ENCODE data around the gene PSMD8. TPM values are rescaled to one million over a fixed set of nuclear protein-coding genes. Genes with fewer than 3 reads are reported as not detected.
A peak's percentile ranks its signal among the peaks of the same experiment; 100 is the strongest.

PSMD8 gene
- total RNA-seq, 1 donor from 2014 or later = 197 TPM

DNA sequence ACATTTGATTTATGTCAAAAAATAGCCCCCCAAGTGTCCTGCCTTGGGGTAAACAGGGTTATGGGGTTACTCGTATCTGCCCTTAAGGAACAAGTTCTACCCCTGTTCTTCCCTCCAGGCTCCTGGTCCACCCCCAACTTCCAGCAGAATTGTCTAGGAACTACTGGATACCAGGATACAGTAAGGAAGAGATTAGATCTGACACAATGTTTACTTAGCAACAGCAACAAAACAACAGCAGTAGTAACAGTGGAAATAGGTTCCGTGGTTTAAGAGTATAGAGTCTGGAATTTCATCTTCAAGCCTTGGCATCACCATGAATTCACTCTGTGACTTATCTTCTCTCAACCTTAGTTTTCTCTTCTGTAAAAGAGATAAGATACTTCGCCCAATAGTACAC lies 26.8 kb downstream of the PSMD8 start:
- no peak overlapping the region for H3K4me3 Mint-ChIP-seq (ENCODE audit: unreplicated experiment)
- H3K36me3 Mint-ChIP-seq (ENCODE audit: low read depth) = peaks cover 8% of the 10 kb centered on the region
- H3K4me1 Mint-ChIP-seq (ENCODE audit: low read depth) = peaks cover 6% of the 10 kb centered on the region
- no peak for DNase-seq (ENCODE audit: low spot score)
- H3K27ac Mint-ChIP-seq (ENCODE audit: unreplicated experiment) = no peak overlapping the region
- H3K9me3 Mint-ChIP-seq (ENCODE audit: low read depth) = no peaks in the 10 kb centered on the region
- peaks cover 3% of the 10 kb centered on the region for H3K27me3 Mint-ChIP-seq (ENCODE audit: low read depth)
- TF ChIP-seq, protein P1, sequence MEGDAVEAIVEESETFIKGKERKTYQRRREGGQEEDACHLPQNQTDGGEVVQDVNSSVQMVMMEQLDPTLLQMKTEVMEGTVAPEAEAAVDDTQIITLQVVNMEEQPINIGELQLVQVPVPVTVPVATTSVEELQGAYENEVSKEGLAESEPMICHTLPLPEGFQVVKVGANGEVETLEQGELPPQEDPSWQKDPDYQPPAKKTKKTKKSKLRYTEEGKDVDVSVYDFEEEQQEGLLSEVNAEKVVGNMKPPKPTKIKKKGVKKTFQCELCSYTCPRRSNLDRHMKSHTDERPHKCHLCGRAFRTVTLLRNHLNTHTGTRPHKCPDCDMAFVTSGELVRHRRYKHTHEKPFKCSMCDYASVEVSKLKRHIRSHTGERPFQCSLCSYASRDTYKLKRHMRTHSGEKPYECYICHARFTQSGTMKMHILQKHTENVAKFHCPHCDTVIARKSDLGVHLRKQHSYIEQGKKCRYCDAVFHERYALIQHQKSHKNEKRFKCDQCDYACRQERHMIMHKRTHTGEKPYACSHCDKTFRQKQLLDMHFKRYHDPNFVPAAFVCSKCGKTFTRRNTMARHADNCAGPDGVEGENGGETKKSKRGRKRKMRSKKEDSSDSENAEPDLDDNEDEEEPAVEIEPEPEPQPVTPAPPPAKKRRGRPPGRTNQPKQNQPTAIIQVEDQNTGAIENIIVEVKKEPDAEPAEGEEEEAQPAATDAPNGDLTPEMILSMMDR (IDR thresholded peaks at IDR 0.05) = no peak

DNA sequence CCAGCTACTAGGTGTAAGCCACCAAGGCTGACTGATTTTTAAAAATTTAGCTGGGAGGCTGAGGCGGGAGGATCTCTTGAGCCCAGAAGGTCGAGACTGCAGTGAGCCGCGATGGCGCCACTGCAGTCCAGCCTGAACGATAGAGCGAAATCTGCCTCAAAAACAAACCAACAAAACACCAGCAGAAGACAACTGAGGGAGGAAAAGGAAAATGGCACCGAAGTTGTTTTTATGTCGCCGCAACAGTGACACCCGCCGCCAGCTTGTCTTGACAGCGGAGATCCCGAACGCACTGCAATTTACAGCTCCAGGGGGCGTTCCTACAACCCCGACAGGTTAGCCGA lies 28.2 kb downstream of the PSMD8 start:
- Mint-ChIP-seq H3K4me1 (ENCODE audit: low read depth) (peaks cover 6% of the 10 kb centered on the region), H3K36me3 (ENCODE audit: low read depth) (peaks cover 4% of the 10 kb centered on the region), H3K4me3 (ENCODE audit: unreplicated experiment) (peak overlapping the region; percentile 90), H3K27me3 (ENCODE audit: low read depth) (peaks cover 3% of the 10 kb centered on the region), H3K27ac (ENCODE audit: unreplicated experiment) (no peak overlapping the region), H3K9me3 (ENCODE audit: low read depth) (no peaks in the 10 kb centered on the region)
- TF ChIP-seq, protein P1 (IDR thresholded peaks at IDR 0.05) = no peak
- no peak for DNase-seq (ENCODE audit: low spot score)

DNA sequence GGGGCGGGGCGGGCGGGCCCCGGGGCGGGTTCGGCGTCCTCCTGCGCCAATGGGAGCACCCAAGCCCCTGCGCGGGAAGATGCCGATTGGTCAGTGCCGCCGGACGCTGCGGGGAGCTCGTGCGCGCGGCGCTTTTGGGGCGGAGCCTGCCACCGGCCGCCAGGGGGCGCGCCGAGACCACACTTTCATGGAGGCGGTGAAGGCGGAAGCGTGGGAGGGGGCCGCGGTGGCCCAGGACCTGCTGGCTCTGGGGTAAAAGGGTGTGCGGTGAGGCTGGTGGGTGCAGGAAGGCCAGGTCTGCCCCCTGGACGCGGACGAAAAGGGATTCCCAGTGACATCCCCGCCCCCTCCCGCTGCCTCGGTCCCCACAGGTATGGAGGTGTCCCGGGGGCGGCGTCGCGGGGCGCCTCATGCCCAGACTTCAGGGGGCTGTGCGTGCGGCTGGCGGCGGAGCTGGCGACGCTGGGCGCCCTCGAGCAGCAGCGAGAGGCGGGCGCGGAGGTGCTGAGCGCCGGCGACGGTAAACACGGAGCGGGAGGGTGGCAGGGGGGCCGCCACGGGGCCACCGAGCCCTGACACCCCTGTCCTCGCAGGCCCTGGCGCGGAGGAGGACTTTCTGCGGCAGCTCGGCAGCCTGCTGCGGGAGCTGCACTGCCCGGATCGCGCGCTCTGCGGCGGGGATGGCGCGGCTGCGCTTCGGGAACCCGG lies 28.8 kb downstream of the PSMD8 start, which contains the start of gene FAM98C:
Gene FAM98C (plus strand): TSS at position 127 of the 708 bp plus-strand sequence. CDS start 61 bp downstream, at position 188.
- peaks cover 4% of the 10 kb centered on the region for H3K36me3 Mint-ChIP-seq (ENCODE audit: low read depth)
- peak within 1 kb of the TSS; percentile 90 for H3K4me3 Mint-ChIP-seq (ENCODE audit: unreplicated experiment)
- peaks cover 3% of the 10 kb centered on the region for H3K27me3 Mint-ChIP-seq (ENCODE audit: low read depth)
- no peaks in the 10 kb centered on the region for H3K9me3 Mint-ChIP-seq (ENCODE audit: low read depth)
- H3K4me1 Mint-ChIP-seq (ENCODE audit: low read depth) = peaks cover 6% of the 10 kb centered on the region
- TF ChIP-seq, protein P1 (IDR thresholded peaks at IDR 0.05) = peak; percentile 100
- H3K27ac Mint-ChIP-seq (ENCODE audit: unreplicated experiment) = peak within 1 kb of the TSS; percentile 71
- DNase-seq (ENCODE audit: low spot score) = no peak

DNA sequence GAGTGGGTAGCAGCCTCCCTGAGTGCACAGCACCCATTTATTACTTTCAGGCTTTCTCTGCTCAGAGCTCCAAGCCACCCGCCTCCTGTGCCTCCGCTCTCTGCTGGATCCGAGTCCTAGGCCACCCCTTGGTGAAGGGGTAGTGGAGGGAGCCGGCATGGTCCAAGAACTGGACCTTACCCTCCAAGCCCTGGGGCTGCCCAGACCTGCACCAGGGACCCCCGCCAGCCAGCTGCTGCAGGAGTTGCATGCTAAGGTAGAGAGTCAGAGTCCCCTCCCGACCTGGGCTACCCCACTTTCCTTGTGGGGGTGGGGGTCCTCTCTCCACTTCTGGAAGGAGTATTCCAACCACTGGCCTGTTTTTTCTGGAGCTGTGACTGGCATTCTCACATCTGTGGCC lies 30.5 kb downstream of the PSMD8 start:
- no peak for DNase-seq (ENCODE audit: low spot score)
- Mint-ChIP-seq H3K4me1 (ENCODE audit: low read depth) (peaks cover 6% of the 10 kb centered on the region), H3K4me3 (ENCODE audit: unreplicated experiment) (no peak overlapping the region), H3K36me3 (ENCODE audit: low read depth) (peaks cover 4% of the 10 kb centered on the region), H3K9me3 (ENCODE audit: low read depth) (no peaks in the 10 kb centered on the region), H3K27ac (ENCODE audit: unreplicated experiment) (no peak overlapping the region), H3K27me3 (ENCODE audit: low read depth) (no peaks in the 10 kb centered on the region)
- TF ChIP-seq, protein P1 (IDR thresholded peaks at IDR 0.05) = no peak

DNA sequence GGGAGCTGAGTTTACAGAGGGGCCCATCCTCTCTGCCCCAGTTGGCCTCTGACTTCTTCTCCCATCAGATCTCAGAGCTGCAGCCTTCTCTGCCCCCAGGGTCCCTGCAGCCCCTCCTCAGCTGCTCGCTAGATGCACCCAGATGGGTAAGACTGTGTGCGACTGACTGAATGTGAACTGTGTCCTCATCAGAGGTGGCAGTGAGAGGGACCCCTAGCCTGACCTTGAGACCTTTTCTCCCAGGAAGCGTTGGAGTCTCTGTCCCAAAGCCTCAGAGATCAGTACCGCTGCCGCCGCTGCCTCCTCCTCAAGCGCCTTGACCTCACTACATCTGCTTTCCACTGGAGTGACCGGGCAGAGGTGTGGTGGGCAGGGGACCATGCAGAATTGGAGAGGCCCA lies 30.9 kb downstream of the PSMD8 start:
- peaks cover 6% of the 10 kb centered on the region for H3K4me1 Mint-ChIP-seq (ENCODE audit: low read depth)
- no peak overlapping the region for H3K27ac Mint-ChIP-seq (ENCODE audit: unreplicated experiment)
- H3K36me3 Mint-ChIP-seq (ENCODE audit: low read depth) = peaks cover 4% of the 10 kb centered on the region
- DNase-seq (ENCODE audit: low spot score) = no peak
- no peaks in the 10 kb centered on the region for H3K9me3 Mint-ChIP-seq (ENCODE audit: low read depth)
- H3K4me3 Mint-ChIP-seq (ENCODE audit: unreplicated experiment) = no peak overlapping the region
- H3K27me3 Mint-ChIP-seq (ENCODE audit: low read depth) = no peaks in the 10 kb centered on the region
- TF ChIP-seq, protein P1 (IDR thresholded peaks at IDR 0.05) = no peak

Measured in chondrocyte (in vitro differentiated cells).